ENCODE results near the gene BMP7.

BMP7 gene

DNA sequence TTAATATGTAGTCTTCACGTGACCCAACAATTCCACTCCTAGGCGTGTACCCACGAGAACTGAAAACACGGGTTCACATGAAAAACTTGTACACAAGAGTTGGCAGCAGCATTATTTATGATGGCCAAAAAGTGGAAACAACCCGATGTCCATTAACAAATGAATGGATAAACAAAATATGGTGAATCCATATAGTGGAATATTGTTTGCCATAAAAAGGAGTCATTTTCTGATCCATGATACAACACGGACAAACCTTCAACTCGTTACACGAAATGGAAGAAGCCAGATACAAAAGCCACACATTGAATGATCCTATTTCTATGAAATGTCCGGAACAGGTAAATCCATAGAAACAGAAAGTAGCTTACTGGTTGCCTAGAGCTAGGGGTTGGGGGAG lies 78.4 kb downstream of the BMP7 start:
- no peak for DNase-seq

DNA sequence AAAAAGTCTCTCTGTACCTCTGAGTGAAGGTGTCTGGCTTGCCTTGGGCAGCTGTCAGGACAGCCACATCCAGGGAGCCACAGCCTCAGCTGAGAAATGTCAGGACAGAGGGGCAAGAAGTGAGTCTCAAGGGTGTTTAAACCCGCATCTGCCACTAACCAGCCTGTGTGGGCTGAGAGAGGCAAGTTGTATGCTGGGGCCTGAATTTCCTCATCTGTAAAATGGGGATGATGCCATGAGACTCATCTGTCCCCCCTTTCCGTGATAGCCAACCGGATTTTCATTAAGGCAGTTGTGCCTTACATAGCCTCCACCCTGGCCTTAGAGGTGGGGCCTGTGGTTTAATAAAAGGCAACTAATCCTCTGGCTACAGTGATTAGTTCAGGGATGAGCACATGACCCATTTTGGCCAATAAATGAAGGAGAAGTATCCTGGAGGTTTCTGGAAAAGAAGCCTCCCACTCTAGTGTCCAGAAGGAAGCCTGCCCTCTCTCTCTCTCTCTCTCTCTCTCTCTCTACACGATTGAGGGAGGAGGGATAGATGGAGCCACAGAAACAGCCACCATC lies 79.3 kb downstream of the BMP7 start:
- no peak for DNase-seq

DNA sequence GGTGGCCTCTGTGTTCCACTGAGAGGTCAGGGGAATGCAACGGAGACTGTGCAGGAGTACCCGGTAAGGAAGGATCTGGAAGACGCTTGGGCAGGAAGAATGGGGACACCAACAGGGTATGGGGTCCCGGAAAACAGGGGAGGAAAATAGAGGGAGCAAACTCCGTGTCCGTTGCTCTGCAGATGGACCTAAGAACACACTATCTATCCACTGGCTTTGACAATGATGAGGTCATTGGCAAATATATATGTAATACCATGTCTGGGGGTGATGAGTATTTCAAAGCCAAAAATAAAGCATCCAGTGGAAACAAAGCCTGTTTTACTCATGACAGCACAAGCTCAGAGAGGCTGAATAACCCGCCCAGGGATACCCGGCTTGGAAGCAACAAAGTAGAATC lies 80.2 kb downstream of the BMP7 start:
- no peak for DNase-seq

DNA sequence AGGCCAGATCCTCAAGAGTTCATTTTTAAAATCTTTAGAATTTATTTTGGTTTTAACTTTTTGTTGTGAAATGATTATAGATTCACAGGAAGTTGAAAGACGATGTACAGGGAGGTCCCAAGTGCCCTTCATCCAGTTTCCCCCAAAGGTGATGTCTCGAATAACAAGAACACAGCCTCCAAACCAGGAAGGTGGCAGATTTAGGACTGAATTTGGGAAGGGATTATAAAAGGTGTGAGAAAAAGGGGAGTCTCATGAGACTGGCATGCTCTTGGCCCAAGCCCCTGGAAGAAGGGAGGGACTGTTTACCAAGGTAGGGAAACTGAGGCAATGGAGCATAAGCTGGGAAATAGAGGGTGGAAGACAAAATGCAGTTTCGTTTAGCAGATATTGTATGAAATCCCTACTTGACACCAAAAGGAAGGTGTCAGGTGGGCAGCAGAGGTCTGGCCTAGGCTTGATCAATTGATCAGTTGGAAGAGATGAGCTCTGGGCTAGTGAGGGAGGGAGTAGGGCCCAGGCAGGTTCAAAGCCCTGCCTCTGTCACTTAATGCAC lies 81.2 kb downstream of the BMP7 start:
- DNase-seq, result no peak

DNA sequence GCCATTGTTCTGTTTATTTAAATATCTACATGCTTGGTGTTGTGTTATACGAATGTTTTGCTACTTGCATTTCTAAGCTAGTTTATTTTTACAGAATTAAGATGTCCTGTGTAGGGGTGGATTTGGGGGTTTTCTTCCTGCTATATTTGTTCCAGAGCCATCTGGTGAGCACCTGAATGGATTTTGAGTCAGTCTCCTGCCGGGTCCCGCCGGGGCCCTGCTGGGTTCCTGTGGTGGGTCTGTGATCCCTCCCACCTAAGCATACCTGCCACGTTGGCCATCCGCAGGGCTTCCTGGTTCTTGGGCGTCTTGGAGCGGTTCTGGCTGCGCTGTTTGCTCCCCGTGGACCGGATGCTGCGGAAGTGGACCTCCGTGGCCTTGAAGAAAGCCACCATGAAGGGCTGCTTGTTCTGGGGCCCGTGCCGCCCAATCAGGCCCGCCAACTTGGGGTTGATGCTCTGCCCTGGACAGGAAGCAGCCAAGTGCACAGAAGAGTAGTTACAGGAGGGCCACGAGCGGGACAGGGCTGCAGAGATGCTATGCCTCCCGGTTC lies 82.9 kb downstream of the BMP7 start:
- DNase-seq, result no peak

DNA sequence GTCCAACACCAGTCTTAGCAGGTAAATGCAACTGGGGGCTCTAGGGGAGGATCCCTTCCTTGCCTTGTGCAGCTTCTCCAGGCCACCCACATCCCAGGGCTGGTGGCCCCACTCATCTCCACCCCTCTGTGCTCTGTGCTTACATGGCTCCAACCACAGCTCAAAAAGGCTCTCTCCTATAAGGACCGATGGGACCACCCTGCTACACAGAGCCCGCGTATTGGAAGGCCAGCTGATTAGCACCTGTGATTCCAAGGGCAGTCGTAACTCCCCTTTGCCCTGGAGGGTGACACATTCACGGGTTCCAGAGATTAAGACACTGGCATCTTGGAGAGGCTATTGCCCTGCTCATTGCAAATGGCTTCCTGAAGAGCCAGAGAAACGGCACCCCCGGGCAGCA lies 84.8 kb downstream of the BMP7 start:
- DNase-seq, result no peak

DNA sequence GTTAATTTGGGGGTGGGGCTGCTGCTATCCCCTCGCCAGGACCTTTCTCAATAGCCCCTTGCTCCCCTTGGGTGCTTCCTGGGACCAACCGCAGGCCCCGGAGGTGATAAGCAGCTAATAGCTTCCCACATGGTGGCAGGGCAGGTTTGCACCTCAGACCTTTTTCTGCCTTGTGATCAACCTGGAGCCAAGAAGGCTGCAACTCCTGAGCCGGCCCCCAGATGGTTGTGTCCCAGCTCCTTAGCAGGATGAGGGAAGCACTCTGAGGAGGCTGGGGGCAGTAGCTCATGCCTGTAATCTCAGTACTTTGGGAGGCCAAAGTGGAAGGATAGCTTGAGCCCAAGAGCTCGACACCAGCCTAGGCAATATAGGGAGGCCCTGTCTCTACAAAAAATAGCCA lies 85.5 kb downstream of the BMP7 start:
- no peak for DNase-seq

DNA sequence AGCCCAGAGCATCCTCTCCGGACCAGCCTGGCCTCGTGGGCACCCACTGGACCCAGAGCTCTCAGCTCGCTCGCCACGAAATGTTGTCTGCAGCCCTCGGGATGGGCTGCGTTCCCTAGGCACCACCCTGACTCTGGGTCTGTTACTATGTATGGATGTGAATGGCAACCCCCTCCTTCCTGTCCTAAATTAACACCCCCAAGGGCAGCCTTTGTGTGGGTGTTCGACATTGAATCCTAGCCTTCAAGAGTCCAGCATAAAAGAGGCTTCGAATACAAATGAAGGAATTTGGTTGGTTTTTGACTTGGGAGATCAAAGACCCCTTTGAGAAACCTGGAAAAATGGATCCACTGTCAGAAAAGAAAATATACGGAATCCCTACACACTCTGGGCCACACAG lies 86.1 kb downstream of the BMP7 start:
- no peak for DNase-seq

DNA sequence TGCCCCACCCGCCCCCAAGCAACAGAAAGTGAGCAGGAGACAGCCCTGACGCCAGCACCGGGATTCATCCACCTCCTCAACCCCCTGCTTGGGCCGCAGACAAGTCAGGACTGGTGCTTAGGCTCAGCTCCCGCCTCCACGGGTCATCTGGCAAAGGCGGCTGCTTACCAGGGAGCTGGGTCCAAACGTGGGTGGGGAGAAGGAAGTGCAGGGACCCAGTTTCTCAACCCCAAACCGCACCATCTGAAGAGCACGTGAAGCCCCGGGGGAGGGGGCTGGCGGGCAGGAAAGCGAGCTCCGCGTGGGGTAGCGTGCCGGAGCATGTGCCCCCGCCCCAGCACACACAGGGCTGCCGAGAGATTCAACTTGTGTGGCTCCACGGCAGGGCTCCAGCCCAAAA lies 87.2 kb downstream of the BMP7 start:
- no peak for DNase-seq

DNA sequence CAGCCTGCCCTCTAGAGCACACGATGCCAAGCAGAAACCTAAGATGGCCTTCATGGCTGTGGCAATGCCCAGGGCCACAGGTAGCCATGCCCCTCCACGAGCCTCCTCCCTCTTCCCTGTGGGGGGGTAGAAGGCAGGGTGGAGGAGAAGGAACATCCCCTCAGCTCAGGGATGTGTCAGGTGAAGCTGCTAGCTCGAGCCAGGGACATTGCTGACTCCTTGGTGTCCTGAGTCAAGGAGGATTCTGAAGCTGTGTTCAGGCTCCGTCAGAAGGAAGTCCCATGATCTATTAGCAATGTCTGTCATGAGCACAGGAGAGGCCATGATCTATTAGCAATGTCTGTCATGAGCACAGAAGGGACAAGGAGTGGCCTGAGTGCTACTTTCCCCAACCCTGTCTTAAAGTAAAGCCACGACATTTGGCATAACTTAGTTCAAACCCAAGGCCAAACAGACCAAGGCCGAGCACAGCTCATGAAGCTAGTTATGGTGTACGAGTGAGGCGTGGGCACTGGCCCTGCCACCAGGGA lies 87.8 kb downstream of the BMP7 start:
- DNase-seq, result no peak

DNA sequence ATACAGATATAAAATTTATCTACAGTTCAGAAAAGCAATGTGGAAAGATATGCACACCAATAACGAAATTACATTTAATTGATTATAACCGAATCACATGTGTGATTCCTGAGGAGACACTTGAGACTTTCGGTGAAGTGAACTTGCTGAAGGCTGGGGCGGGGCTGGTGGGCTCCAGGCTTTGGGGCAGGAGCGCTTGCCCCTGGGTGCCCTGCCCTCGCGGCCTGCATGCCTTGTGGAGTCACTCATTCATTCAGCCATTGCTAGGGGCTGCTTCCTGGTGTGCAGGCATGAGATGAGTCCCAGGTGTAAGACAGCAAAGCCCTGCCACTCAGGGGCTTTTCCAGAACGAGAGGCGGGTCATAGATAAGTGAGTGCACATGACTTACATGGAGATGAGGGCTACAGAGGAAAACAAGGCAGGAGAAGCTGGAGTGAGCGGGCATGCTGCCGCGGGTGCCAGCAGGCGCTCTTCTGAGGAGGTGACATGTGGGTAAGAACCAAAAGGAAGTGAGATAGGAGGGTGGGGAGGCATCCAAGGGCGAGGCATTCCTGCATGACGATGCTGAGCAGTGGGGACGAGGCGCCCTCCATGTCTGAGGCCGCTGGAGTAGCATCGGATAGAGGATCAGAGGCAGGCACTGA lies 88.7 kb downstream of the BMP7 start:
- no peak for DNase-seq

DNA sequence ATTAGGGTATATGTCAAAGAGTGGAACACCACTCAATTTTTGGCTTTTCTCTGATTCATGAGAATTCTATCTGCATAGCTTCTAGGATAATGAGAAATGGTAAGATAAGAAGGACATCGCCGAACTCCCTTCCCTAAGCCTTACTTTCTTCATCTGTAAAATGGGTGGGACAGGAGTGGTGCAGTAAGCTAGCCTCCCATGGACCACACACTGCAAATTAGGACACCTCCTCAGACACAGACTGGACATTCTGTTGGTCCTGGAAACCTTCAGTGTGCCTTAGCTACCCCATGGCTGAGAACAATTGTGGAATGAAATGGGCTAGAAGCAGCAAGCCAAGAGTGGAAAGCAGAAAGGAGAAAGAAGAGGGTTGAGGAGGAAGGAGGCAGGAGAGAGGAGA lies 89.6 kb downstream of the BMP7 start:
- no peak for DNase-seq

DNA sequence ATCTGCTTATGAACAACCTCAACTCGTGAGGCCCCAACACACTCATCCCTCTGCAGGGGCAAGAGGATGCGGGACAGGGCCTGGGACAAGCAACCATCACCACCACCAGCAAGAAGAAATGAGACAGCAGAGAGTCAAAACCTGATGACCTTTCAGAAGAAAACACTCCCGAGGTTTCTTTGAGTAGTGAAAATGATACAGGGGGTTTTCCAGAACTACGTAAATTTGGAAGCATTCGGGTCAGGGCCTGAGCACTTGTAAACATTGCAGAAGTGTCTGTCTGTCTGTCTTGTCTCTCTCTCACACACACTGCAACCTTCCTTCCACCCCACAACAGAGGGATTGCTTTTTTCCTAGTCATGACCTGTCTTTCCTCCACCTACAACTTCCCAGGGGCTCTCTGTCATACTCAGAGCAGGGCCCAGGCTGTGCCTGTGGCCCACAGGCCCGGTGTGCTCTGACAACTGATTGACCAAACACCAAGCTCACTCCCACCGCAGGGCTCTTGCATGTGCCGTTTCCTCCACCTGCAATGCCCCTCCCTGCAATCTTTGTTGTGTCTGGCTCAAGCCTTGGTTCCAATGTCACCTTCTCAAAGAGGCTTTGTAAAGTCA lies 90.9 kb downstream of the BMP7 start:
- peak; percentile 7 to 20 for DNase-seq

DNA sequence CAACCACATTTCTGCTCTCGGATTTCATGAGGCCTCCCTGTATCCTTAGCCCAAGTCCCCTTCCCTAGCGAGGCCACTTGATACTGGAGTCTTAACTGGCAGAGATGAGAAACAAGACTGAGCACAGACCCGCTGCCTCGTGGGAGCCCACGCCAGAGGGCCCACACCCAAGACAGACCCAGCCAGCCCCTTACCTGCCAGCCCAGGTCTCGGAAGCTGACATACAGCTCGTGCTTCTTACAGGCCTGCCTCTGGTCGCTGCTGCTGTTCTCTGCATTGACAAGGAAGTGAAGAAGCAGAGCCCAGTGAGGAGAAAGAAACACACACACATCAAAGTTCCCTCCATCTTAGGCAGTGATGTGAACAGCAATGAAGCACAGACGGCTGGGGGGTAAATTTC lies 91.7 kb downstream of the BMP7 start:
- DNase-seq, result no peak

DNA sequence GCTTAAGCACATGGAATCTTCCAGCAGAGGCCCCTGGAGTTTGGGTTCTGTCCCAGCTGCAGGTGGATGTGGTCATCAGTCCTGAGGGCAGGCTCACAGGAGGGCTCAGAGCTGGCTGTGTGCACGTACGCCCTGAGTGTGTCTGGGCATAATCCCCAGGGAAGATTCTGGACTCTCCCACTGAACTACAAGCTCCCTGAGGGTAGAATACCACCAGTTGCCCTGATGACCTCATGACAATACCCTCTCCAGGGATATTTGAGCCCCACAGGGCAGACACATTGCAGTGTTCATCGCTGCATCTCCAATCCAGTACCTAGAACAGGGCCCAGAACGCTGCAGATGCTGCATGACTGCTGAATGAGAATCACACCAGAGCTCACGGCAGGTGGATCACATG lies 92.5 kb downstream of the BMP7 start:
- no peak for DNase-seq

DNA sequence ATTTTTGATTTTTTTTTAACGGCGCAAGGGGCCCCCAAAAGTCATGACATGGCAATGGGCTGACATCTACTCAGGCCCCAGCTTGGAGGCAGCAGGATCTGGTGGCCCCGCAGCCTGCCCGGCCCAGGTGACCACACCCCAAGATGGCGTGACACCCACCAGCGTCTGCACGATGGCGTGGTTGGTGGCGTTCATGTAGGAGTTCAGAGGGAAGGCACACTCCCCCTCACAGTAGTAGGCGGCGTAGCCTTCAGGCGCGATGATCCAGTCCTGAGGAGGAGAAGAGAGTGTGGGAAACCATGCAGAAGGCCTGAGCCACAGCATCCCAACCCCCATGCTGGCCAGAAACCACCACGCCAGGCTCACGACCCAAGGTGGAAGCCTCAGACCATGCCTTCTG lies 93.4 kb downstream of the BMP7 start:
- no peak for DNase-seq

DNA sequence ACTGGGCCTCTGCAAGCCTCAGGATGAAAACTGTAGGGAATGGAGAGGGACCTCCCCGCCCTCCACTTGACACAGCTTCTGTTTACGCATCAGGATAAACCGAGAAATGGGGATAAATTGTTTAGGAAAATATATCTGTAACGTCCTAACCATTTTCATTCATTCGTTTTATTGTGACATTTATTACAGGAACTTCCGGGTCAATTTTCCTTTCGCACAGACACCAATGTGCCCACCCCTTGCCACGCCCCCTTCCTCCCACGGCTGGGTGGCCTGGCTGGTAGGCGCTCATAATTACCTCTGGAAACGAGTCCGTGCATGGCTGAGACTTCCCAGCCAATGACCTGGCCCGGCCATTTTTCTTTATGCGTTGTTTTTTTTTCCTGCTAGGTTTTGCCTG lies 96.1 kb downstream of the BMP7 start:
- DNase-seq, result no peak

DNA sequence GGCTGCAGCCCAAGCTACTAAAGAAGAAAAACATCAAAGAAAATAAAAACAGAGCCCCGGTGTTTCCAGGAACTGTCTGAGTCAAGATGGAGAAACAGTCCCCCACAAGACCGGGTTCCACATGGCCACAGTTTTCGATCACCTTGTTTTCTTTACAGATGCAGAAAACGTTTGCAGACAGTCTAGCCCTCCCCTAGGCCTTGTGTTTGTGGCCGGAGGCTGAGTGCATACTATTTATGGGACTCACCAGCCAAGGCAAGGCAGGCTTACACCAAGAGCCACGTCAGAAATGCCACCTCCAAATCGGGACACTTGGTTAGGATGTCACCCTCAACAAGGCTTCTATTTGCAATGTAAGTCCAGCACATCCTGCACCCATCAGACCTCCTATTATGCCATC lies 97.3 kb downstream of the BMP7 start:
- no peak for DNase-seq

DNA sequence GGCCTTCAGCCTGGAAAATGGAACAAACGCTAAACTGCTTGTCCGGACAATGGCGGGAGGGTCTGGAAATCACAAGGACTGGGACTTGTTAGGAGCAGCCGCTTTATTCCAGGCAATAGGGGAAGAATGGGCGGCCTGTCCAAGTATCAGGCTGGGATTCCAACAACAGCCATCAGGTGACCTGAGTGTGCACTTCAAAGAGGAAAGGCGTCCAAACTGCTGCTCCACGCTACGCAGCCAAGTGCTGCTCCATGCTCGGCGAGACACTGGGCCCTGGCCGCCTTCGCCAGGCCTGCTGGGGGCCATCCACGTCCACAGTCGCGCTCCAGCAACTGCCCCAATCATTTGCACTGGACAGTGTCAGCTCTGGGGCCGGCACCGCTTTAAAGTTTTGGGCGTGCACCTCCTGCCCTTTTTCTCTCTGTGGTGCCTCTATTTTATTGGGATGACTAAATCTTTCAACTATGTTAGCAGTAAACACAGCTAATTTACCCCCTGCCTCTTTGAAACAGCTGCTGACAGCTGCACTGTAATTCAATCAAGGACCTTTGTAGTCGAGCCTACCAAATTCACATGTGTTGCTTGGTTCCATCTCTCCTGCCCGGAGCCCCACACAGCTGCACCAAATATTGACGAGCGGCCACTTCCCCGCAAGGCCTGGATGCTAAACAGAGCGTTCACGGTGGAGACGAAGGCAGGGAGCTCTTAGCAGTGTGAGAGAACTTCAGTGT lies 98.3 kb downstream of the BMP7 start:
- DNase-seq, result no peak

DNA sequence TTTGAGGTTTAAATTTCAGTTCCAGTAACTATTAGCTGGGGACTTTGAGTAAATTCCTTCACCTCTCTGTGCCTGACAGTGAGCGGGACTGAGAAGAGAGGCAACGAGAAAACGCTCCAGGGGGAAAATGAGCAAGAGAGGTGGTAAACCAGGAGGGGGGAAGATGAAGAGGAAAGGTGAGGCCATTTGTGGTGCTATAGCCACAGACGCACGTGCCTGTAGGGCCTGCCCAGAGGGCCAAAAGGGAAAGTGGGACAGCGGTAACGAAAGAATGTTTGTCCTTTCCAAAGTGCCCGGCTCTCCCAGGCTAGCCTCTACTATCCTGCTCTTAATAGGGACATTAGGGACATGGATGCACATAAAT lies 99.2 kb downstream of the BMP7 start:
- DNase-seq, result no peak

DNA sequence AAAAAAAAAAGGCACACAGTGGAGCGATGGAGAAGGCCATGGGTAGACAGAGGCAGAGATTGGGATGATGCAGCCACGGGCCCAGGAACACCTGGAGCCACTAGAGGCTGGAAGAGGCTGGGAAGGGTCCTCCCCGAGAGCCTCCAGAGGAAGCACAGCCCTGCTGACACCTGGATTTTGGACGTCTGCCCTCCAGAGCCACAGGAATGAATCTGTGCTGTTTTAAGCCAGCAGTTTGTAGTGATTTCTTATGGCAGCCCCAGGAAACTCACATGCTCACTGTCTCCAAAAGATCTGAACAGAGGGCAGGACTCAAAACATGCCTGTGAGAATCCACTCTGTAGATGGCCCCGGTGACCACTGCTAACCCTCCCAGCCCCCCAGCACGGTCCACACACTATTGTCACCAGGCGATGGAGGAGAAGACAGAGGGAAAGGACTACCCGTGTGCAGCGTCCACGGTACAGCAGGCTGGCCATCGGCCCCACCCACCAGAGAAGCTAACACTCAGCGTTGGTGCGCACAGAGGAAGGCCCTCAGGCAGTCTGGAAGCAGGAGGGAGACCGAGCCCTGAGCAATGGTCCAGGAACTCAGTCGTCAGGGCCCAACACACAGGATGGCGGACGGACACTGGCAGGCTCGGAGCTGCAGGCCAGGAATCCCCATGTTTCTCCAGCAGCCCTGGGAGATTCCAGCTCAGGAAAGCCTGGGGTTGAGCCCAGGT lies 99.7 kb downstream of the BMP7 start:
- no peak for DNase-seq

DNA sequence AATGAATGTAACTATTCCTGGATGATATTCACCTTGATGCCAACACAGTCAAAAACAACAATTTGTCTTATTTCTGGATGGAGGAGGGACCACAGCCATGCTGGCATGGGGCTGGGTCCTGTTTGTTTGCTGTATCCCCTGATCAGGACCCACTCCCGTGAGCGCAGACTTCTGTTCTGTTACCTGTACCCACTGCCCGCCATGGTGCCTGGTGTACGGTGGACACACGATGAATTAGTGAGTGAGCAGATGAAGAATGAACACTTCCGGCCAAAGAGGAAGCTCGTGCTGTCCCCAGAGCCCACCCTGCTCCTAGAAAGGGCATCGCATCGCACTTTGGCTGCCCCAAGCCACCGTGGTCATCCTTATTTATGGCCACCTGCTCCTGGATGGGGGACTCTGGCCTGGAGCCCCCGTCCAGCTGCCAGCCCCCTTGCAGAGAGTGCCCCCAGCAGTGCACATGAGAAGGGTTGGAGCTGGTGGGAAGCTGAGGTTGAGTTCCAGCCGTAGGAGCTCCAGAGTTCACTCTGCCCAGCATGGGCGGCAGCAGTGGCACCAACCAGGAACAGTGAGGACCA lies 100.9 kb downstream of the BMP7 start:
- DNase-seq, result no peak
